ENCODE results near the gene MAPKBP1.

Gene MAPKBP1

GRCh38 chr15:41806291-41807181 is 32.3 kb downstream of the MAPKBP1 start:
- no peak for DNase-seq

- DNase-seq = no peak
Observed at GRCh38 chr15:41809121-41809520, 34.8 kb downstream of the MAPKBP1 start.

GRCh38 chr15:41809526-41810220 is 35.4 kb downstream of the MAPKBP1 start:
- no peak for DNase-seq

GRCh38 chr15:41810651-41811431 is 36.6 kb downstream of the MAPKBP1 start:
- no peak for DNase-seq

GRCh38 chr15:41811432-41812195 is 37.3 kb downstream of the MAPKBP1 start:
- peak; percentile 5 for DNase-seq

GRCh38 chr15:41812820-41813375 is 38.6 kb downstream of the MAPKBP1 start:
- DNase-seq = no peak

- DNase-seq = no peak
Observed at GRCh38 chr15:41813426-41813825, 39.1 kb downstream of the MAPKBP1 start.

- no peak for DNase-seq
Observed at GRCh38 chr15:41814534-41814933, 40.2 kb downstream of the MAPKBP1 start.

- DNase-seq = no peak
Observed at GRCh38 chr15:41816788-41817187, 42.5 kb downstream of the MAPKBP1 start.

GRCh38 chr15:41817327-41817726 is 43.0 kb downstream of the MAPKBP1 start:
- DNase-seq = no peak

- DNase-seq = no peak
Observed at GRCh38 chr15:41817781-41818180, 43.5 kb downstream of the MAPKBP1 start.

- no peak for DNase-seq
Observed at GRCh38 chr15:41819455-41820050, 45.3 kb downstream of the MAPKBP1 start.

GRCh38 chr15:41820791-41821423 is 46.6 kb downstream of the MAPKBP1 start:
- DNase-seq = no peak

- DNase-seq = no peak
Observed at GRCh38 chr15:41821831-41822230, 47.5 kb downstream of the MAPKBP1 start.

- no peak for DNase-seq
Observed at GRCh38 chr15:41822471-41822870, 48.2 kb downstream of the MAPKBP1 start.

- no peak for DNase-seq
Observed at GRCh38 chr15:41822957-41823356, 48.7 kb downstream of the MAPKBP1 start.

GRCh38 chr15:41823502-41823901 is 49.2 kb downstream of the MAPKBP1 start:
- DNase-seq = no peak

- no peak for DNase-seq
Observed at GRCh38 chr15:41824062-41824745, 49.9 kb downstream of the MAPKBP1 start.

GRCh38 chr15:41825145-41825544 is 50.9 kb downstream of the MAPKBP1 start:
- DNase-seq = no peak
